K562 (cell line): Measurements from ENCODE around the gene IRAK2. TPM values are rescaled to one million over a fixed set of nuclear protein-coding genes. Genes with fewer than 3 reads are reported as not detected.
A peak's percentile ranks its signal among the peaks of the same experiment; 100 is the strongest.

ENCODE experiments used
- BACH1 ChIP-seq: fragments of 200-800 bp; sonication (Bioruptor generic); IDR thresholded peaks from 2 replicates; pipeline ENCODE4 v1.6.1; 2016; ENCODE audit warnings: missing genetic modification characterization, missing compliant biosample characterization
- BHLHE40 ChIP-seq: IDR thresholded peaks from 2 replicates; pipeline ENCODE4 v1.6.1; 2011; ENCODE audit warnings: low read length, improper control_type of control experiment
- CHD2 ChIP-seq: IDR thresholded peaks from 2 replicates; pipeline ENCODE4 v1.6.1; 2011; ENCODE audit warnings: low read depth, low read length
- COPS2 ChIP-seq: fragments of 450-650 bp; conservative IDR thresholded peaks from 2 replicates; pipeline ENCODE4 v1.6.1; 2016; ENCODE audit warnings: mild to moderate bottlenecking, moderate library complexity
- DIDO1 ChIP-seq: fragments of 450-650 bp; IDR thresholded peaks from 2 replicates; pipeline ENCODE4 v1.6.1; 2016; ENCODE audit warnings: low read depth, missing biosample characterization, missing genetic modification characterization
- FOXA1 ChIP-seq: fragments of 450-650 bp; IDR thresholded peaks from 2 replicates; pipeline ENCODE4 v1.6.1; 2016; ENCODE audit warnings: mild to moderate bottlenecking, borderline replicate concordance
- HDAC1 ChIP-seq, 2 experiments: fragments of 450-650 bp; IDR thresholded peaks; 2 replicates each; pipeline ENCODE4 v1.6.1; 2016 to 2017; ENCODE audit warnings: inconsistent platforms in 1 of 2, mild to moderate bottlenecking in 1 of 2, moderate library complexity in 1 of 2
- HDAC3 ChIP-seq: fragments of 450-650 bp; IDR thresholded peaks from 2 replicates; pipeline ENCODE4 v1.6.1; 2018; ENCODE audit warnings: borderline replicate concordance, mild to moderate bottlenecking, moderate library complexity; ENCODE audit not compliant: partially characterized antibody
- KHSRP ChIP-seq: fragments of 450-650 bp; IDR thresholded peaks from 2 replicates; pipeline ENCODE4 v1.6.1; 2017
- MBD2 ChIP-seq: sonication (generic); IDR thresholded peaks from 2 replicates; pipeline ENCODE4 v1.6.1; 2016; ENCODE audit warnings: low read depth, borderline replicate concordance
- MEIS2 ChIP-seq: fragments of 450-650 bp; IDR thresholded peaks from 2 replicates; pipeline ENCODE4 v1.6.1; 2014; ENCODE audit warnings: mild to moderate bottlenecking; ENCODE audit not compliant: partially characterized antibody
- NFIX ChIP-seq: fragments of 250-450 bp; sonication (Bioruptor Pico); IDR thresholded peaks from 2 replicates; pipeline ENCODE4 v1.4.0; 2020; ENCODE audit warnings: low read depth, mild to moderate bottlenecking, moderate library complexity
- PTRF ChIP-seq: fragments of 450-650 bp; IDR thresholded peaks from 2 replicates; pipeline ENCODE4 v1.6.1; 2016; ENCODE audit warnings: mild to moderate bottlenecking, missing genetic modification characterization, missing compliant biosample characterization
- RNF2 ChIP-seq: sonication (generic); IDR thresholded peaks from 2 replicates; pipeline ENCODE4 v1.6.1; 2016
- TAL1 ChIP-seq: fragments of 450-650 bp; IDR thresholded peaks from 2 replicates; pipeline ENCODE4 v1.6.1; 2016; ENCODE audit warnings: mild to moderate bottlenecking
- TEAD1 ChIP-seq, 2 experiments: fragments of 450-650 bp in 1 of 2; sonication (generic) in 1 of 2; formaldehyde crosslinking; IDR thresholded peaks; 2 replicates each; pipeline versions ENCODE4 v1.4.0 to v1.8.0; 2020 to 2022; ENCODE audit warnings: mild to moderate bottlenecking in 2 of 2, missing genetic modification reagents in 1 of 2
- TGIF2 ChIP-seq: sonication (generic); formaldehyde crosslinking; IDR thresholded peaks from 2 replicates; pipeline ENCODE4 v1.8.1; 2022; ENCODE audit warnings: mild to moderate bottlenecking, missing genetic modification reagents, moderate library complexity
- ZKSCAN1 ChIP-seq: fragments of 150-350 bp; IDR thresholded peaks from 2 replicates; pipeline ENCODE4 v1.6.1; 2016; ENCODE audit warnings: low read depth, low read length
- ZNF766 ChIP-seq: fragments of 200-800 bp; sonication (Bioruptor generic); conservative IDR thresholded peaks from 2 replicates; pipeline ENCODE4 v1.6.1; 2016; ENCODE audit warnings: missing genetic modification characterization, missing compliant biosample characterization
- ZSCAN29 ChIP-seq: fragments of 450-650 bp; IDR thresholded peaks from 2 replicates; pipeline ENCODE4 v1.6.1; 2017
- polyA plus RNA-seq, 8 experiments: library from polyadenylated mRNA; depleted of rRNA in 4 of 8; stranded (reverse) in 5 of 8; unstranded in 3 of 8; fragments of >200 nt; fragmentation: Nextera tagmentation in 2 of 8; fragmentation: Illumina TruSeq in 1 of 8; extraction: Ambion mirVana in 2 of 8; extraction: Trizol in 1 of 8; gene quantifications; 2 replicates each; pipeline versions ENCODE4 v1.2.1 to v1.2.3, GENCODE V29; 2011 to 2014; ENCODE audit warnings: inconsistent platforms in 1 of 8, missing spikeins in 1 of 8
- total RNA-seq, 7 experiments: library from RNA; depleted of rRNA in 6 of 7; stranded (reverse); fragments of >200 nt in 6 of 7; fragmentation: Illumina TruSeq in 2 of 7; extraction: Trizol in 2 of 7; gene quantifications; 2 replicates each; pipeline versions ENCODE4 v1.2.1 to v1.2.3, GENCODE V29; 2011 to 2021; ENCODE audit warnings: low replicate concordance in 1 of 7
- TF ChIP-seq, protein P1 (sequence below): fragments of 250-450 bp; sonication (Bioruptor Pico); IDR thresholded peaks from 2 replicates; pipeline ENCODE4 v1.9.0; 2021; ENCODE audit warnings: mild to moderate bottlenecking
- TF ChIP-seq, protein P2 (sequence below): fragments of 450-650 bp; IDR thresholded peaks from 2 replicates; pipeline ENCODE4 v1.6.1; 2017; ENCODE audit warnings: antibody characterized with exemption, mild to moderate bottlenecking
- TF ChIP-seq, protein P3 (sequence below): sonication (generic); formaldehyde crosslinking; IDR thresholded peaks from 2 replicates; pipeline ENCODE4 v1.8.0; 2023; ENCODE audit warnings: mild to moderate bottlenecking, missing genetic modification reagents
- TF ChIP-seq, protein P4 (sequence below): IDR thresholded peaks from 2 replicates; pipeline ENCODE4 v1.6.1; 2016; ENCODE audit warnings: missing genetic modification characterization, missing compliant biosample characterization

IRAK2 gene
- total and polyA plus RNA-seq, 9 of the 15 experiments (the other 6 are each of a cell fraction or from before 2014, with no cell fraction given) = 0.42 to 4.4 (median 2.7) TPM

DNA sequence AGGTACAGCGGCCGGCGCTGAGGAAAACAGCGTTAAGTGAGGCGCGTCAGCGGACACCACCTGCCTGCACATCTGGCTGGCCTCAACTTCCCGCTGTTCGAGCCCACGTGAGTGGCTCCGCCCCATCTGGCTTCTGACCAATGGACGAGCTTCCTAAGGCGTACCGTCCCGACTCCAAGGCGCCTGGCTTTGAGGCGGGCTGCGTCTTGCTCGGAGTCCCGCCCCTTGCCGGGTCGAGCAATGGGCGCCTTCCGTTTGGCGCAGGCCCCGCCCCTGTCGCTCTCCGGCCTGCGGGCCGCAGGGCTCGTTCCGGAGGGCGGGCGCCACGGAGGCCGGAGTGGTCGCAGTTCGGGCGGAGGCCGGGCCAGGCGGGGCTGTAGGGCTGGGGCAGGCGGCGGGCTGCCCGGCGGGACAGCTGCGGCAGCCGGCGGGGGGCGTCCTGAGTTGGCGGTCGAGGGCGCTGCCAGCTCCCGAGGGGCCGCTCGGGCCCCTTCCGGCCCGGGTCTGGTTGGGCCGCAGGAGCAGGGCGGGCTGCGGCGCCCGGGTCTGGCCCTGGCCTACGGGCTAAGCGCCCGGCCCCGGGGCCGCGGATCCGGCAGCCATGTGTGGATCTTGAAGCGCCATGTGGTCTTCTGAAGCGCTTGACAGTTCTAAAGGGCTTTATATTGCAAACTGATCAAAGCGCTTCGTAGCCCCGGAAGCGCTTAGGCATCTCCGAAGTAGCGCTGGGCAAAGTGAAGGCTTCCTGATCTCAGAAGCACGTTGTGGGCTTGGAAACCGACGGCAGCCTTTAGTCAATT, 83.7 kb downstream of the IRAK2 start, which contains the start of gene TATDN2 (continued):
- TF ChIP-seq BACH1 (tag) = no peak
- TF ChIP-seq, protein P1, sequence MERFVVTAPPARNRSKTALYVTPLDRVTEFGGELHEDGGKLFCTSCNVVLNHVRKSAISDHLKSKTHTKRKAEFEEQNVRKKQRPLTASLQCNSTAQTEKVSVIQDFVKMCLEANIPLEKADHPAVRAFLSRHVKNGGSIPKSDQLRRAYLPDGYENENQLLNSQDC (CRISPR knock-in tag) = no peak
- no peak for TF ChIP-seq NFIX (CRISPR knock-in tag)
- TF ChIP-seq, protein P2, sequence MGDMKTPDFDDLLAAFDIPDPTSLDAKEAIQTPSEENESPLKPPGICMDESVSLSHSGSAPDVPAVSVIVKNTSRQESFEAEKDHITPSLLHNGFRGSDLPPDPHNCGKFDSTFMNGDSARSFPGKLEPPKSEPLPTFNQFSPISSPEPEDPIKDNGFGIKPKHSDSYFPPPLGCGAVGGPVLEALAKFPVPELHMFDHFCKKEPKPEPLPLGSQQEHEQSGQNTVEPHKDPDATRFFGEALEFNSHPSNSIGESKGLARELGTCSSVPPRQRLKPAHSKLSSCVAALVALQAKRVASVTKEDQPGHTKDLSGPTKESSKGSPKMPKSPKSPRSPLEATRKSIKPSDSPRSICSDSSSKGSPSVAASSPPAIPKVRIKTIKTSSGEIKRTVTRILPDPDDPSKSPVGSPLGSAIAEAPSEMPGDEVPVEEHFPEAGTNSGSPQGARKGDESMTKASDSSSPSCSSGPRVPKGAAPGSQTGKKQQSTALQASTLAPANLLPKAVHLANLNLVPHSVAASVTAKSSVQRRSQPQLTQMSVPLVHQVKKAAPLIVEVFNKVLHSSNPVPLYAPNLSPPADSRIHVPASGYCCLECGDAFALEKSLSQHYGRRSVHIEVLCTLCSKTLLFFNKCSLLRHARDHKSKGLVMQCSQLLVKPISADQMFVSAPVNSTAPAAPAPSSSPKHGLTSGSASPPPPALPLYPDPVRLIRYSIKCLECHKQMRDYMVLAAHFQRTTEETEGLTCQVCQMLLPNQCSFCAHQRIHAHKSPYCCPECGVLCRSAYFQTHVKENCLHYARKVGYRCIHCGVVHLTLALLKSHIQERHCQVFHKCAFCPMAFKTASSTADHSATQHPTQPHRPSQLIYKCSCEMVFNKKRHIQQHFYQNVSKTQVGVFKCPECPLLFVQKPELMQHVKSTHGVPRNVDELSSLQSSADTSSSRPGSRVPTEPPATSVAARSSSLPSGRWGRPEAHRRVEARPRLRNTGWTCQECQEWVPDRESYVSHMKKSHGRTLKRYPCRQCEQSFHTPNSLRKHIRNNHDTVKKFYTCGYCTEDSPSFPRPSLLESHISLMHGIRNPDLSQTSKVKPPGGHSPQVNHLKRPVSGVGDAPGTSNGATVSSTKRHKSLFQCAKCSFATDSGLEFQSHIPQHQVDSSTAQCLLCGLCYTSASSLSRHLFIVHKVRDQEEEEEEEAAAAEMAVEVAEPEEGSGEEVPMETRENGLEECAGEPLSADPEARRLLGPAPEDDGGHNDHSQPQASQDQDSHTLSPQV = peak; percentile 78
- no peak for TF ChIP-seq HDAC3
- peak; percentile 95 for TF ChIP-seq BHLHE40
- TF ChIP-seq ZSCAN29 = no peak; the same call in 1 of the 2 replicates
- TF ChIP-seq, protein P3, sequence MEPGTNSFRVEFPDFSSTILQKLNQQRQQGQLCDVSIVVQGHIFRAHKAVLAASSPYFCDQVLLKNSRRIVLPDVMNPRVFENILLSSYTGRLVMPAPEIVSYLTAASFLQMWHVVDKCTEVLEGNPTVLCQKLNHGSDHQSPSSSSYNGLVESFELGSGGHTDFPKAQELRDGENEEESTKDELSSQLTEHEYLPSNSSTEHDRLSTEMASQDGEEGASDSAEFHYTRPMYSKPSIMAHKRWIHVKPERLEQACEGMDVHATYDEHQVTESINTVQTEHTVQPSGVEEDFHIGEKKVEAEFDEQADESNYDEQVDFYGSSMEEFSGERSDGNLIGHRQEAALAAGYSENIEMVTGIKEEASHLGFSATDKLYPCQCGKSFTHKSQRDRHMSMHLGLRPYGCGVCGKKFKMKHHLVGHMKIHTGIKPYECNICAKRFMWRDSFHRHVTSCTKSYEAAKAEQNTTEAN (CRISPR knock-in tag) = no peak
- TF ChIP-seq KHSRP = no peak
- TF ChIP-seq TGIF2 (CRISPR knock-in tag) = no peak
- TF ChIP-seq FOXA1 = no peak
- TF ChIP-seq RNF2 = peak; percentile 64; the same call in 1 of the 2 replicates
- TF ChIP-seq MEIS2 = peak; percentile 63
- TF ChIP-seq CHD2 = no peak
- no peak for TF ChIP-seq DIDO1 (tag)
- TF ChIP-seq, protein P4, sequence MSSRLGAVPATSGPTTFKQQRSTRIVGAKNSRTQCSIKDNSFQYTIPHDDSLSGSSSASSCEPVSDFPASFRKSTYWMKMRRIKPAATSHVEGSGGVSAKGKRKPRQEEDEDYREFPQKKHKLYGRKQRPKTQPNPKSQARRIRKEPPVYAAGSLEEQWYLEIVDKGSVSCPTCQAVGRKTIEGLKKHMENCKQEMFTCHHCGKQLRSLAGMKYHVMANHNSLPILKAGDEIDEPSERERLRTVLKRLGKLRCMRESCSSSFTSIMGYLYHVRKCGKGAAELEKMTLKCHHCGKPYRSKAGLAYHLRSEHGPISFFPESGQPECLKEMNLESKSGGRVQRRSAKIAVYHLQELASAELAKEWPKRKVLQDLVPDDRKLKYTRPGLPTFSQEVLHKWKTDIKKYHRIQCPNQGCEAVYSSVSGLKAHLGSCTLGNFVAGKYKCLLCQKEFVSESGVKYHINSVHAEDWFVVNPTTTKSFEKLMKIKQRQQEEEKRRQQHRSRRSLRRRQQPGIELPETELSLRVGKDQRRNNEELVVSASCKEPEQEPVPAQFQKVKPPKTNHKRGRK (tag) = no peak
- TF ChIP-seq COPS2 = no peak
- TF ChIP-seq TAL1 = no peak
- peak; percentile 56; the same call in 1 of the 2 replicates for TF ChIP-seq MBD2
- TF ChIP-seq TEAD1 (CRISPR knock-in tag; IDR thresholded peaks at IDR 0.05) = no peak; a peak in 1 of 4 replicates
- peak in 1 of 2 experiments; percentile 71; a peak in 2 of 4 replicates for TF ChIP-seq HDAC1 (IDR thresholded peaks at IDR 0.05)
- no peak for TF ChIP-seq ZKSCAN1
- TF ChIP-seq PTRF (tag) = no peak
- no peak for TF ChIP-seq ZNF766 (CRISPR knock-in tag)
